Measurements from ENCODE around the gene SOST. TPM values are rescaled to one million over a fixed set of nuclear protein-coding genes. Genes with fewer than 3 reads are reported as not detected.

Gene SOST
- total RNA-seq, 3 donors from 2014 or later (not counting 1 experiment from before 2014, with no cell fraction given), result not detected

- no peaks in the 10 kb centered on the region for H3K36me3 Mint-ChIP-seq
- no peak for ATAC-seq
- 60% methylated on average over 3 of the region's 3 CpGs for WGBS (ENCODE audit: insufficient coverage)
Measured at GRCh38 chr17:43791589-43791988, 33.0 kb upstream of the SOST start.

GRCh38 chr17:43790311-43790940 lies 31.8 kb upstream of the SOST start:
- H3K27ac ChIP-seq (ENCODE audit: low read length), result no peak overlapping the region
- H3K27me3 ChIP-seq (ENCODE audit: control insufficient read depth, insufficient read depth, low read length), result peaks cover 2% of the 10 kb centered on the region
- no peaks in the 10 kb centered on the region for H3K9me3 ChIP-seq (ENCODE audit: control insufficient read depth, insufficient read depth, low read length)
- H3K4me1 Mint-ChIP-seq, result no peaks in the 10 kb centered on the region
- ATAC-seq (no peak), DNase-seq (no peak)
- no peaks in the 10 kb centered on the region for H3K9me3 Mint-ChIP-seq
- H3K36me3 Mint-ChIP-seq, result no peaks in the 10 kb centered on the region
- peaks cover 12 to 49% of the 10 kb centered on the region in 2 donors for H3K27me3 Mint-ChIP-seq (ENCODE audit: low read depth in 2 of 2)
- no peaks in the 10 kb centered on the region for H3K4me1 ChIP-seq (ENCODE audit: control insufficient read depth, insufficient read depth, low read length)
- 82% methylated on average over 14 of the region's 14 CpGs for WGBS (ENCODE audit: insufficient coverage)
- H3K4me3 Mint-ChIP-seq, result no peak overlapping the region
- H3K4me3 ChIP-seq (ENCODE audit: low read length), result no peak overlapping the region
- intact Hi-C loops (cut with micrococcal nuclease), result no loop called here
- TF ChIP-seq CTCF (IDR thresholded peaks at IDR 0.05), result no peak
- H3K36me3 ChIP-seq (ENCODE audit: control insufficient read depth, insufficient read depth, low read length), result no peaks in the 10 kb centered on the region
- no peak overlapping the region for H3K27ac Mint-ChIP-seq

More at GRCh38 chr17:43791589-43791988, 33.0 kb upstream of the SOST start:
- H3K27me3 ChIP-seq (ENCODE audit: control insufficient read depth, insufficient read depth, low read length), result peaks cover 2% of the 10 kb centered on the region
- H3K4me3 ChIP-seq (ENCODE audit: low read length), result no peak overlapping the region
- no peak for TF ChIP-seq CTCF (IDR thresholded peaks at IDR 0.05)
- Mint-ChIP-seq H3K4me3 (no peak overlapping the region), H3K27ac (no peak overlapping the region), H3K4me1 (no peaks in the 10 kb centered on the region), H3K27me3 (ENCODE audit: low read depth in 2 of 2) (peaks cover 14 to 61% of the 10 kb centered on the region in 2 donors), H3K9me3 (no peaks in the 10 kb centered on the region)
- intact Hi-C loops (cut with micrococcal nuclease), result no loop called here
- H3K36me3 ChIP-seq (ENCODE audit: control insufficient read depth, insufficient read depth, low read length), result no peaks in the 10 kb centered on the region
- no peaks in the 10 kb centered on the region for H3K9me3 ChIP-seq (ENCODE audit: control insufficient read depth, insufficient read depth, low read length)
- H3K4me1 ChIP-seq (ENCODE audit: control insufficient read depth, insufficient read depth, low read length), result no peaks in the 10 kb centered on the region
- no peak overlapping the region for H3K27ac ChIP-seq (ENCODE audit: low read length)
- DNase-seq, result no peak

GRCh38 chr17:43789482-43789881 lies 30.9 kb upstream of the SOST start:
- H3K36me3 Mint-ChIP-seq, result no peaks in the 10 kb centered on the region
- Histone ChIP-seq H3K36me3 (ENCODE audit: control insufficient read depth, insufficient read depth, low read length) (no peaks in the 10 kb centered on the region), H3K9me3 (ENCODE audit: control insufficient read depth, insufficient read depth, low read length) (no peaks in the 10 kb centered on the region), H3K27me3 (ENCODE audit: control insufficient read depth, insufficient read depth, low read length) (peaks cover 2% of the 10 kb centered on the region), H3K27ac (ENCODE audit: low read length) (no peak overlapping the region), H3K4me1 (ENCODE audit: control insufficient read depth, insufficient read depth, low read length) (no peaks in the 10 kb centered on the region), H3K4me3 (ENCODE audit: low read length) (no peak overlapping the region)
- no peaks in the 10 kb centered on the region for H3K9me3 Mint-ChIP-seq
- H3K27me3 Mint-ChIP-seq (ENCODE audit: low read depth in 2 of 2), result peaks cover 12 to 41% of the 10 kb centered on the region in 2 donors
- no peaks in the 10 kb centered on the region for H3K4me1 Mint-ChIP-seq
- no CpG with 5 or more reads among the region's 1 CpG for WGBS (ENCODE audit: insufficient coverage)
- ATAC-seq, result no peak
- H3K4me3 Mint-ChIP-seq, result no peak overlapping the region
- intact Hi-C loops (cut with micrococcal nuclease), result no loop called here
- DNase-seq, result no peak
- no peak overlapping the region for H3K27ac Mint-ChIP-seq
- no peak for TF ChIP-seq CTCF (IDR thresholded peaks at IDR 0.05)

- DNase-seq, result no peak
- no peak overlapping the region for H3K4me3 ChIP-seq (ENCODE audit: low read length)
- H3K9me3 Mint-ChIP-seq, result no peaks in the 10 kb centered on the region
- peaks cover 16 to 41% of the 10 kb centered on the region in 2 donors for H3K27me3 Mint-ChIP-seq (ENCODE audit: low read depth in 2 of 2)
- no peak overlapping the region for H3K4me3 Mint-ChIP-seq
- H3K36me3 Mint-ChIP-seq, result no peaks in the 10 kb centered on the region
- H3K27ac Mint-ChIP-seq, result no peak overlapping the region
- WGBS (ENCODE audit: insufficient coverage), result 100% methylated on average over 4 of the region's 5 CpGs
- no peak overlapping the region for H3K27ac ChIP-seq (ENCODE audit: low read length)
- no peak for ATAC-seq
- intact Hi-C loops (cut with micrococcal nuclease), result no loop called here
- H3K4me1 ChIP-seq (ENCODE audit: control insufficient read depth, insufficient read depth, low read length), result no peaks in the 10 kb centered on the region
- H3K36me3 ChIP-seq (ENCODE audit: control insufficient read depth, insufficient read depth, low read length), result no peaks in the 10 kb centered on the region
- no peaks in the 10 kb centered on the region for H3K9me3 ChIP-seq (ENCODE audit: control insufficient read depth, insufficient read depth, low read length)
- H3K27me3 ChIP-seq (ENCODE audit: control insufficient read depth, insufficient read depth, low read length), result peaks cover 2% of the 10 kb centered on the region
- TF ChIP-seq CTCF (IDR thresholded peaks at IDR 0.05), result no peak
- H3K4me1 Mint-ChIP-seq, result no peaks in the 10 kb centered on the region
Measured at GRCh38 chr17:43788540-43788939, 29.9 kb upstream of the SOST start.

Measured in natural killer cell (primary cell).